ENCODE data around the gene TOB1. TPM values are rescaled to one million over a fixed set of nuclear protein-coding genes. Genes with fewer than 3 reads are reported as not detected.

TOB1 gene
- total and polyA plus RNA-seq, 9 of the 15 experiments (the other 6 are each of a cell fraction or from before 2014, with no cell fraction given), result 4.8 to 63.7 (median 13.2) TPM

DNA sequence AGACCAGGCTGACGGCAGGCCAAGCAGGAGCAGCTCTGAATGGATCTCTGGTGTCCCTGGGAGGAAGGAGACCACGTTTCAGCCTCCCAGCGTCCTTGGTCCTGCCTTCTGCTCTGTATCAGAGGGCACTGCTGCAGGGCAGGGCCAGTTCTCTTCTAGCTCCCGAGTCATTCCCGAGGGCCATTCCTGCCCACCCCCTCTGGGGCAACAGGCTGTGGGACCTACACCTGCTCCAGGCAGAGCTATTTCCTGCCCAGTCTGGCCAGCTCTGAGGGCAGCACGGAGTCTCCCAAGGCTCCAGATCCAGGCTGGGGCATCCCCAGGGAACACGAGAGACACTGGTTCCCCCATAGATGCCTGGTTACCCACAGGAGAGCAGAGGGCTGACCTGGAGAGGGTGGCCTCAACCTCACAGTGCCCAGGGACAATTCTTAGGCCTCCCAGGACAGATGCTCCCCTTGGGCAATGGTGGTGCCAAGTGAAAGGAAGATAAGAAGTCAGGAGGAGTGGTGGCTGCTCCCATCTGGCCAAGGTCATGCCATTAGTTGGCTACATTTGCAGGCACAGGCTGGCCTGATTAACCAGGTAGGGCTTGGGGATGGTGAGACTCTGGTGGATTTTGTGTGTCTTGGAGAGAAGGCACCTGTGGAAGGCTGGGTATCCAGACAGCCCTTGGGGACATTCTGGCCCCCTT, 28.7 kb downstream of the TOB1 start (continued):
- TF ChIP-seq TAF1 (IDR thresholded peaks at IDR 0.05; ENCODE audit: control insufficient read depth, extremely low read depth, insufficient read depth, low read length, severe bottlenecking) (no peak), EP300 (IDR thresholded peaks at IDR 0.05; ENCODE audit: low read length) (no peak), KLF13 (tag; IDR thresholded peaks at IDR 0.05; ENCODE audit: borderline replicate concordance, low read depth) (no peak)

DNA sequence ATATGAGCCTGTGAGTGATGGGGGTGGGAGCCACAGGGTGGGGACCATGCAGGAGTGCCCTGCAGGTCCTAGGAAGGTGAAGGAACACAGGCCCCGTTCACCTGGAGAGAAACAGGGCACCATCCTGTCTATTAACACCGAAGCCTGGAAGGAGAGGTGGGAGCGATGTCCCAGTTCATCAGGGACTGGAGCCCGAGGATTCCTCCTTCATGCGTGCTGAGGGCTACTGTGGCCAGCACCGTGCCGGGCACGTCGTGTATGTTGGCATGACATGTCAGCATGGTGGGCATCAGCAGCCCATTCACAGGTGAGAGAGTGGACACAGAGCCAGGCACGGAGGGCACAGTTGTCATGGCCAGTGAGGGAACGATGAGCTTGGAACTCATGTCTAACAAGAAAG, 29.3 kb downstream of the TOB1 start:
- 23% methylated on average over 8 of the region's 11 CpGs for WGBS (ENCODE audit: insufficient coverage, low coverage, missing lambda C conversion rate)
- peaks cover 7 to 52% of the 10 kb centered on the region in 2 experiments for H3K4me1 ChIP-seq (replicated peaks in 1 of 2; ENCODE audit: control insufficient read depth in 2 of 2, insufficient read depth in 2 of 2, low read length in 2 of 2)
- H2AFZ ChIP-seq (ENCODE audit: low read depth, low read length), result no peak overlapping the region
- intact Hi-C loops (cut with micrococcal nuclease) (no loop called here), in situ Hi-C loops (cut with MboI) (no loop called here)
- H3K9ac ChIP-seq (ENCODE audit: insufficient read depth in 1 of 2, low read depth in 2 of 2, low read length in 2 of 2), result 0 out of 4 replicates have a peak overlapping the region, but pooled peaks of 1 of the 2 experiments have one; percentile 41
- no peak overlapping the region for H3K27ac ChIP-seq (ENCODE audit: extremely low read depth, low read depth, low read length)
- CTCF ChIA-PET (ENCODE audit: low intra/inter-chr PET ratio), result no interaction called here
- no TSS peak for BruUV-seq (replicated peaks)
- POLR2A ChIA-PET, result interaction anchor here (0.6 to 1.2 kb wide), 5 partner anchors 26 to 61 kb away, joined by 3 to 8 read pairs (median 4); partner anchors contain the start of gene TOB1
- H3K79me2 ChIP-seq (ENCODE audit: control insufficient read depth, insufficient read depth, low read length), result no peaks in the 10 kb centered on the region
- no peaks in the 10 kb centered on the region; the same call in 1 of the 2 replicates for H4K20me1 ChIP-seq (replicated peaks; ENCODE audit: control insufficient read depth, insufficient read depth, low read length)
- ATAC-seq (no peak), DNase-seq (ENCODE audit: extremely low read depth in 1 of 4, low spot score in 3 of 4) (no peak), FAIRE-seq (no peak)
- H3K4me2 ChIP-seq (ENCODE audit: insufficient read depth, low read length), result no peak overlapping the region
- no peak overlapping the region for H3K4me3 ChIP-seq
- H3K36me3 ChIP-seq (ENCODE audit: control insufficient read depth, insufficient read depth, low read length), result no peaks in the 10 kb centered on the region
- no peaks in the 10 kb centered on the region for H3K9me3 ChIP-seq (replicated peaks; ENCODE audit: control insufficient read depth, insufficient read depth, low read depth, low read length)
- H3K27me3 ChIP-seq (ENCODE audit: control insufficient read depth in 2 of 2, insufficient read depth in 2 of 2, low read length in 2 of 2), result peaks cover 0 to 20% of the 10 kb centered on the region in 2 experiments; a peak in 3 of 5 replicates
- TF ChIP-seq RUNX1 (IDR thresholded peaks at IDR 0.05; ENCODE audit: low read depth) (no peak), ZNF282 (CRISPR knock-in tag; IDR thresholded peaks at IDR 0.05) (no peak), ILF3 (IDR thresholded peaks at IDR 0.05; ENCODE audit: borderline replicate concordance) (no peak), ZFP1 (CRISPR knock-in tag; IDR thresholded peaks at IDR 0.05) (no peak), BCOR (IDR thresholded peaks at IDR 0.05) (no peak)
- TF ChIP-seq, protein P1, sequence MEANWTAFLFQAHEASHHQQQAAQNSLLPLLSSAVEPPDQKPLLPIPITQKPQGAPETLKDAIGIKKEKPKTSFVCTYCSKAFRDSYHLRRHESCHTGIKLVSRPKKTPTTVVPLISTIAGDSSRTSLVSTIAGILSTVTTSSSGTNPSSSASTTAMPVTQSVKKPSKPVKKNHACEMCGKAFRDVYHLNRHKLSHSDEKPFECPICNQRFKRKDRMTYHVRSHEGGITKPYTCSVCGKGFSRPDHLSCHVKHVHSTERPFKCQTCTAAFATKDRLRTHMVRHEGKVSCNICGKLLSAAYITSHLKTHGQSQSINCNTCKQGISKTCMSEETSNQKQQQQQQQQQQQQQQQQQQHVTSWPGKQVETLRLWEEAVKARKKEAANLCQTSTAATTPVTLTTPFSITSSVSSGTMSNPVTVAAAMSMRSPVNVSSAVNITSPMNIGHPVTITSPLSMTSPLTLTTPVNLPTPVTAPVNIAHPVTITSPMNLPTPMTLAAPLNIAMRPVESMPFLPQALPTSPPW (CRISPR knock-in tag; IDR thresholded peaks at IDR 0.05), result no peak
- TF ChIP-seq, protein P2, sequence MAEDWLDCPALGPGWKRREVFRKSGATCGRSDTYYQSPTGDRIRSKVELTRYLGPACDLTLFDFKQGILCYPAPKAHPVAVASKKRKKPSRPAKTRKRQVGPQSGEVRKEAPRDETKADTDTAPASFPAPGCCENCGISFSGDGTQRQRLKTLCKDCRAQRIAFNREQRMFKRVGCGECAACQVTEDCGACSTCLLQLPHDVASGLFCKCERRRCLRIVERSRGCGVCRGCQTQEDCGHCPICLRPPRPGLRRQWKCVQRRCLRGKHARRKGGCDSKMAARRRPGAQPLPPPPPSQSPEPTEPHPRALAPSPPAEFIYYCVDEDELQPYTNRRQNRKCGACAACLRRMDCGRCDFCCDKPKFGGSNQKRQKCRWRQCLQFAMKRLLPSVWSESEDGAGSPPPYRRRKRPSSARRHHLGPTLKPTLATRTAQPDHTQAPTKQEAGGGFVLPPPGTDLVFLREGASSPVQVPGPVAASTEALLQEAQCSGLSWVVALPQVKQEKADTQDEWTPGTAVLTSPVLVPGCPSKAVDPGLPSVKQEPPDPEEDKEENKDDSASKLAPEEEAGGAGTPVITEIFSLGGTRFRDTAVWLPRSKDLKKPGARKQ (CRISPR knock-in tag; IDR thresholded peaks at IDR 0.05), result no peak
- TF ChIP-seq, protein P3, sequence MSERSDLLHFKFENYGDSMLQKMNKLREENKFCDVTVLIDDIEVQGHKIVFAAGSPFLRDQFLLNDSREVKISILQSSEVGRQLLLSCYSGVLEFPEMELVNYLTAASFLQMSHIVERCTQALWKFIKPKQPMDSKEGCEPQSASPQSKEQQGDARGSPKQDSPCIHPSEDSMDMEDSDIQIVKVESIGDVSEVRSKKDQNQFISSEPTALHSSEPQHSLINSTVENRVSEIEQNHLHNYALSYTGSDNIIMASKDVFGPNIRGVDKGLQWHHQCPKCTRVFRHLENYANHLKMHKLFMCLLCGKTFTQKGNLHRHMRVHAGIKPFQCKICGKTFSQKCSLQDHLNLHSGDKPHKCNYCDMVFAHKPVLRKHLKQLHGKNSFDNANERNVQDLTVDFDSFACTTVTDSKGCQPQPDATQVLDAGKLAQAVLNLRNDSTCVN (CRISPR knock-in tag; IDR thresholded peaks at IDR 0.05), result no peak
- TF ChIP-seq, protein P4, sequence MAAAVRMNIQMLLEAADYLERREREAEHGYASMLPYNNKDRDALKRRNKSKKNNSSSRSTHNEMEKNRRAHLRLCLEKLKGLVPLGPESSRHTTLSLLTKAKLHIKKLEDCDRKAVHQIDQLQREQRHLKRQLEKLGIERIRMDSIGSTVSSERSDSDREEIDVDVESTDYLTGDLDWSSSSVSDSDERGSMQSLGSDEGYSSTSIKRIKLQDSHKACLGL (CRISPR knock-in tag; IDR thresholded peaks at IDR 0.05; ENCODE audit: borderline replicate concordance, poor library complexity, severe bottlenecking), result no peak
- no peaks in the 10 kb centered on the region for H3K9me1 ChIP-seq (ENCODE audit: control insufficient read depth, insufficient read depth, low read length)

Data from K562 (cell line).